ENCODE data around the gene SH3GL3.

SH3GL3 gene

DNA sequence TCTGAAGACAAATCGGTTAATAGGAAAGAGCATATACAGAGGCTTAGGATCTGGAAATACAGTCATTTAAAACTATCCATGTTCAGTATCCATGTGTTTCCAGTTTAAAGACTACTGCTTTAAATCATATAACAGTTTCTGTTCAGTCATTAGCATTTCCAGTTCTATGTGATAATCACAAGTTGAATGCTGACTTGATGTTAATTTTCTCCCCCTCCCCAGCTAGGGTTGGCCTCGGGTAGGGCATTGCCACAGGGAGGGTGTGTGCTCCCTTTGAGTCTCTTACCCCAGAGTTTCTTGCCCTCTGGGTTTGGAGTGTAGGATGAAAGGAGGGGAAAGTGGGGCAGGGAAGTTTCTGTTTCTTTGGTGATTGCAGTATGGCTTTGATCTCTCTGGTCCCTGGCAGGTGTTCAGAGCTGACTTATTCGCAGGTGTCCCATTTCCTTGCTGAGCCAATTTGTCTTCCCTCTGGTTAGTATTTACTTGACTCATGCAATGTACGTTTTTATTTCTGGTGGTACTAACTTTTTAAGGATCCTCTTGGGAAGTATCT, 86.3 kb downstream of the SH3GL3 start:
- DNase-seq (ENCODE audit: low read depth, low spot score), result no peak
- Histone ChIP-seq H3K9me3 (ENCODE audit: control insufficient read depth, insufficient read depth, low read length) (no peaks in the 10 kb centered on the region), H3K27me3 (ENCODE audit: control insufficient read depth, insufficient read depth, low read length) (no peaks in the 10 kb centered on the region), H3K4me1 (ENCODE audit: control insufficient read depth, insufficient read depth, low read length) (peaks cover 3% of the 10 kb centered on the region; the same call in 1 of the 2 replicates), H3K27ac (ENCODE audit: low read length) (no peak overlapping the region), H3K4me3 (ENCODE audit: low read length) (no peak overlapping the region), H3K36me3 (ENCODE audit: control insufficient read depth, insufficient read depth, low read length) (no peaks in the 10 kb centered on the region)
- no CpG with 5 or more reads among the region's 4 CpGs for WGBS (ENCODE audit: insufficient coverage, insufficient read length)

DNA sequence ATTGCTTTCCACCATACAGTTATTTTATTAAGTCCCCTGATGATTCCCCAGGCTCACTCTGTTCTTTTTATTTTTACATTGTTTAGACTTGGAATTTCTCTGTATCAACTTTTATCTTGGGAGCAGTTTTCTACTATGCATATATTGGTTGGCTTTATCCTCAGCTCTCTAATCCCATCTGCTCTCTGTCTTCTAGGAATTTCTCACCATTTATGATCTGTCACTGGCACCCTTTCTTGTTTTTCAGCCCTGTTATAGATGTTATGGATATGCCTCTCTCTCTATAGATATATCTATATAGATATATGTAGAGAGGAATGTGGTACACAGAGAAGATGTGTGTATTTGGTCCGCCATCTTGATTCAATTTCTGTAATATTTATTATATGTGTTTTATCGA, 90.5 kb downstream of the SH3GL3 start:
- Histone ChIP-seq H3K36me3 (ENCODE audit: control insufficient read depth, insufficient read depth, low read length) (no peaks in the 10 kb centered on the region), H3K4me3 (ENCODE audit: low read length) (no peak overlapping the region), H3K27me3 (ENCODE audit: control insufficient read depth, insufficient read depth, low read length) (no peaks in the 10 kb centered on the region), H3K9me3 (ENCODE audit: control insufficient read depth, insufficient read depth, low read length) (no peaks in the 10 kb centered on the region), H3K4me1 (ENCODE audit: control insufficient read depth, insufficient read depth, low read length) (0 out of 2 replicates have a peak, but pooled peaks cover 3% of the 10 kb centered on the region), H3K27ac (ENCODE audit: low read length) (no peak overlapping the region)
- WGBS (ENCODE audit: insufficient coverage, insufficient read length), result 100% methylated on average over 1 of the region's 2 CpGs
- no peak for DNase-seq (ENCODE audit: low read depth, low spot score)

DNA sequence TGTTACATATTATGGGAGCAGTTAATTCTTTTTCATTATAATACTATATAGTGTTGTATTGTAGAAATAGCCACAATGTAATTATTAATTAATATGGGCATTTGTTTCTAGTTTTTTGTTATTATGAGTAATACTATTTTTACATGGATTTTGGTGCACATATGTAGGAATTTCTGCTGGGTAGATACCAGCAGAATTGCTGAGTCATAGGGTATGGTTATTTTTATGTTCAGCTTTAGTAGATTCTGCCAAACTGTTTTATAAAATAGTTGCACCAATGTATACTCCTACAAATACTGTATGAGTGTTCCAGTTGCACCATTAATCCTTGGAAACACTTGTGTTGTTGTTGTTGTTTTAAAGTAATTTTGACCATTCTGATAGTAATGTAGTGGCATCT, 91.5 kb downstream of the SH3GL3 start:
- H3K27ac ChIP-seq (ENCODE audit: low read length), result no peak overlapping the region
- H3K27me3 ChIP-seq (ENCODE audit: control insufficient read depth, insufficient read depth, low read length), result no peaks in the 10 kb centered on the region
- no peaks in the 10 kb centered on the region for H3K9me3 ChIP-seq (ENCODE audit: control insufficient read depth, insufficient read depth, low read length)
- H3K4me1 ChIP-seq (ENCODE audit: control insufficient read depth, insufficient read depth, low read length), result no peaks in the 10 kb centered on the region
- H3K4me3 ChIP-seq (ENCODE audit: low read length), result no peak overlapping the region
- H3K36me3 ChIP-seq (ENCODE audit: control insufficient read depth, insufficient read depth, low read length), result no peaks in the 10 kb centered on the region
- DNase-seq (ENCODE audit: low read depth, low spot score), result no peak

DNA sequence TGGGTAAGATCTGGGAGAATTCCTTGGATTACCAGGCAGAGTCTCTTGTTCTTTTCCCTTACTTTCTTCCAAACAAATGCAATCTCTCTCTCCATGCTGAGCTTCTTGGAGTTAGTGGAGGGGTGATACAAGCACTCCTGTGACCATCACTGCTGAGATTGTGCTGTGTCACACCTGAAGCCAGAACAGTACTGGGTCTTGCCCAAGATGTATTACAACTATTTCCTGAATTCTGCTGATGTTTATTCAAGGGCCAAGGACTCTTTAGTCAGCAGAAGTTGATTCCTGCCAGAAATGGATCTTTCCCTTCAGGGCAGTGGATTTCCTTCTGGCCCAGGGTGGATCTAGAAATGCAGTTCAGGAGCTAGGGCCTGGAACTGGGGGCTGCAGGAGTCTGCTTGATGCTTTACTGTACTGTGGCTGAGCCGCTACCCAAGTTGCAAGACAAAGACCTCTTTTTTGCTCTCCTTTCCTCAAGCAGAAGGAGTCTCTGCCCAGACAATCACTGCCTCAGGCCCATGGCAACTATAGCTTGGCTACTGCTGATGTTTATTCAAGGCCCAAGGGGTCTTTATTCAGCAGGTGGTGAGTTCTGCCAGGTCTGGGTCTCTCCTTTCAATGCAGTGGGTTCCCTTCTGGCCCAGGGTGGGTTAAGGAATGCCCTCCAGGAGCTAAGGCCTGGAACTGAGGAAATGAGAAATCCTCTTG, 98.8 kb downstream of the SH3GL3 start:
- no CpG with 5 or more reads among the region's 1 CpG for WGBS (ENCODE audit: insufficient coverage, insufficient read length)
- H3K27me3 ChIP-seq (ENCODE audit: control insufficient read depth, insufficient read depth, low read length), result no peaks in the 10 kb centered on the region

DNA sequence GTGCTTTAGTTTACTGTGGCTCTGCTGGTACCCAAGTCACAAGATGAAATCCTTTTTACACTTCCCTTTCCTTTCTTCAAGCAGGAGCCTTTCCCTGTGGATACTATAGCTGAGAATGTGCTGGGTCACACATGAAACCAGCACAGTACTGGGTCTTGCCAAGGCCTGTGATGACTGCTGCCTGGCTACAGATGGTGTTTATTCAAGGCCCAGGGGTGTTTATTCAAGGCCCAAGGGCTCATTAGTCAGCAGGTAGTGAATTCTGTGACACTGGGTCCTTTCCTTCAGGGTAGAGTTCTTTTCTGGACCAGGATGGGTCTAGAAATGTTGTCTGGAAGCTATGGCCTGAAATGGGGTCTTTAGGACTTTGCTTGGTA, 99.4 kb downstream of the SH3GL3 start:
- DNase-seq (ENCODE audit: low read depth, low spot score), result no peak
- Histone ChIP-seq H3K4me1 (ENCODE audit: control insufficient read depth, insufficient read depth, low read length) (peaks cover 8% of the 10 kb centered on the region; the same call in 1 of the 2 replicates), H3K27me3 (ENCODE audit: control insufficient read depth, insufficient read depth, low read length) (no peaks in the 10 kb centered on the region), H3K36me3 (ENCODE audit: control insufficient read depth, insufficient read depth, low read length) (no peaks in the 10 kb centered on the region), H3K4me3 (ENCODE audit: low read length) (no peak overlapping the region), H3K27ac (ENCODE audit: low read length) (no peak overlapping the region), H3K9me3 (ENCODE audit: control insufficient read depth, insufficient read depth, low read length) (no peaks in the 10 kb centered on the region)

More for the DNA sequence above, 98.8 kb downstream of the SH3GL3 start:
- H3K27ac ChIP-seq (ENCODE audit: low read length), result no peak overlapping the region
- peaks cover 8% of the 10 kb centered on the region; the same call in 1 of the 2 replicates for H3K4me1 ChIP-seq (ENCODE audit: control insufficient read depth, insufficient read depth, low read length)
- H3K9me3 ChIP-seq (ENCODE audit: control insufficient read depth, insufficient read depth, low read length), result no peaks in the 10 kb centered on the region
- H3K36me3 ChIP-seq (ENCODE audit: control insufficient read depth, insufficient read depth, low read length), result no peaks in the 10 kb centered on the region
- DNase-seq (ENCODE audit: low read depth, low spot score), result no peak
- no peak overlapping the region for H3K4me3 ChIP-seq (ENCODE audit: low read length)

DNA sequence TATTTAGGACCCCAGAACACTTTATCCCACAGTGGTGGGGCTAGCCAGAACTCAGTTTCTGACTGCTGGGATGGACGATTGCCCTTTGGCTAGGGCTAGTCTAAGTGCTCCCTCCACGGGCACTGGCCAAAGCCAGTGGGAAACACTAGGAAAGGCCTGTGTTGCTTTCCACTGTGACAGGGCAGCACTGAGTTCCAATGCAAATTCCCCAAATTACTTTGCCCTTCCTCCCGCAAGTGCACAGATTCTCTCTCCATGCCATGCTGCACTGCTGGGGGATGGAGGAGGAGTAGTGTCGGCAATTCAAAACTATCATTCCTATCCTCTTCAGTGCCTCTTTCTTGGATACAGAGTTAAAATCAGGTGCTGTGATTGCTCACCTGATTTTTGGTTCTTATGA, 100.0 kb downstream of the SH3GL3 start:
- WGBS (ENCODE audit: insufficient coverage, insufficient read length), result no CpG with 5 or more reads among the region's 4 CpGs
- H3K4me1 ChIP-seq (ENCODE audit: control insufficient read depth, insufficient read depth, low read length), result peaks cover 8% of the 10 kb centered on the region; the same call in 1 of the 2 replicates
- H3K9me3 ChIP-seq (ENCODE audit: control insufficient read depth, insufficient read depth, low read length), result no peaks in the 10 kb centered on the region
- H3K27me3 ChIP-seq (ENCODE audit: control insufficient read depth, insufficient read depth, low read length), result no peaks in the 10 kb centered on the region
- no peak overlapping the region for H3K4me3 ChIP-seq (ENCODE audit: low read length)
- H3K36me3 ChIP-seq (ENCODE audit: control insufficient read depth, insufficient read depth, low read length), result no peaks in the 10 kb centered on the region
- H3K27ac ChIP-seq (ENCODE audit: low read length), result no peak overlapping the region
- DNase-seq (ENCODE audit: low read depth, low spot score), result no peak

DNA sequence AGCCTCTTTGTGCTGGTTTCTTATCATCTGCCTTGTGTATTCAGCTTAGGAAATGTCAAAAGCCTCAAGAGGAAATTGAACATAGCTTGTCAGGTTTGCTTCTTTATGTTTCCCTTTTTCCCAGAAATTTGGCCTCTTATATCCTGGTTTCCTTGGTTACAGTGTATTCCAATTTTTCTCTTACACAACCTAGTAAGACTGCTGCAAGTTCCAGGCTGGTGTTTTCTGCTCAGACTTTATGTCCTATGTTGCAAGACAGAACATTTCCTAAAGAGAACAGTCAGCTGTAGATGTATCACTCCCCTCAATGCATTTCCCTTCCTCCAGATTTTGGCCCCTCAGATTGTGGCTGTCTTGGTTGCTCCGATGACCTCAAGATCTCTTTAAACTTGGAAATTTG, 102.5 kb downstream of the SH3GL3 start:
- H3K9me3 ChIP-seq (ENCODE audit: control insufficient read depth, insufficient read depth, low read length), result no peaks in the 10 kb centered on the region
- no peak overlapping the region for H3K4me3 ChIP-seq (ENCODE audit: low read length)
- no peak overlapping the region for H3K27ac ChIP-seq (ENCODE audit: low read length)
- H3K27me3 ChIP-seq (ENCODE audit: control insufficient read depth, insufficient read depth, low read length), result no peaks in the 10 kb centered on the region
- peaks cover 8% of the 10 kb centered on the region; the same call in 1 of the 2 replicates for H3K4me1 ChIP-seq (ENCODE audit: control insufficient read depth, insufficient read depth, low read length)
- no peaks in the 10 kb centered on the region for H3K36me3 ChIP-seq (ENCODE audit: control insufficient read depth, insufficient read depth, low read length)
- no CpG with 5 or more reads among the region's 1 CpG for WGBS (ENCODE audit: insufficient coverage, insufficient read length)
- no peak for DNase-seq (ENCODE audit: low read depth, low spot score)

DNA sequence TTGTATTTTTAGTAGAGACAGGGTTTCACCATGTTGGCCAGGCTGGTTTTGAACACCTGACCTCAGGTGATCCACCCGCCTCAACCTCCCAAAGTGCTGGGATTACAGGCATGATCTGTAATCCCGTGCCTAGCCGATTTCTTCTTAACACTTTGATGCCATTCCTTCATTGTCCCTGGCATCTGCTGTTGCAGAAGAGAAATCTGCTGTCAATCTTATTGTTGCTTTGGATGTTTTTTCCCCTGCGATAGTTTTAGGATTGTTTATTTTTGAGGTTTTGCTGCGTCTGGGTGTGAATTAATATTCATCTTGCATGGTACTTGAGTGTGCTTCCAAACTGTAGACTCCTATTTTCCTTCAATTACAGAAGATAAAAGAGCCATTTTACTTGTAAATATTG, 107.4 kb downstream of the SH3GL3 start:
- H3K9me3 ChIP-seq (ENCODE audit: control insufficient read depth, insufficient read depth, low read length), result no peaks in the 10 kb centered on the region
- WGBS (ENCODE audit: insufficient coverage, insufficient read length), result no CpG with 5 or more reads among the region's 5 CpGs
- DNase-seq (ENCODE audit: low read depth, low spot score), result no peak

DNA sequence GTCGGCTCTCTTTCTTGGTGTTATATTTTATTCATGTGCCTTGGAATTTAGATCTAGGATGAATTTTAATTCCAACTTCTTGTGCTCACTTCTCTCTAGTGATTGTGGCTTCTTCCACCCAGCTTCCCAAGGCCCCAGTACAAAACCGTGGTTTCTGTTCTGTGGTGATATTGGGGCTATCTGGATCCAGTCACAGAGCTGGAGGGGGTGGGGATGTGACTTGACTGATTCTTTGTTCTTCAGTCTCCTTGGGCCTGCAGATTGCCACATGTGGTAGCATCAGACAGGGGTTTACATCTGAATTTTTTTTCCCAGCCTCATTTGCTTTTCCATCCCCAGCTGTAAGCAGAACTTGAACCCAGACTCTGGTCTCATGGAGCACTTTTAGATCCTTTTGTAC, 108.2 kb downstream of the SH3GL3 start:
- no peak for DNase-seq (ENCODE audit: low read depth, low spot score)
- H3K27me3 ChIP-seq (ENCODE audit: control insufficient read depth, insufficient read depth, low read length), result no peaks in the 10 kb centered on the region
- H3K9me3 ChIP-seq (ENCODE audit: control insufficient read depth, insufficient read depth, low read length), result no peaks in the 10 kb centered on the region
- H3K4me3 ChIP-seq (ENCODE audit: low read length), result no peak overlapping the region
- H3K4me1 ChIP-seq (ENCODE audit: control insufficient read depth, insufficient read depth, low read length), result no peaks in the 10 kb centered on the region
- WGBS (ENCODE audit: insufficient coverage, insufficient read length), result no CpG with 5 or more reads among the region's 2 CpGs
- no peak overlapping the region for H3K27ac ChIP-seq (ENCODE audit: low read length)
- no peaks in the 10 kb centered on the region for H3K36me3 ChIP-seq (ENCODE audit: control insufficient read depth, insufficient read depth, low read length)

More for the DNA sequence above, 107.4 kb downstream of the SH3GL3 start:
- no peaks in the 10 kb centered on the region for H3K36me3 ChIP-seq (ENCODE audit: control insufficient read depth, insufficient read depth, low read length)
- H3K27me3 ChIP-seq (ENCODE audit: control insufficient read depth, insufficient read depth, low read length), result no peaks in the 10 kb centered on the region
- H3K4me3 ChIP-seq (ENCODE audit: low read length), result no peak overlapping the region
- no peak overlapping the region for H3K27ac ChIP-seq (ENCODE audit: low read length)
- no peaks in the 10 kb centered on the region for H3K4me1 ChIP-seq (ENCODE audit: control insufficient read depth, insufficient read depth, low read length)

DNA sequence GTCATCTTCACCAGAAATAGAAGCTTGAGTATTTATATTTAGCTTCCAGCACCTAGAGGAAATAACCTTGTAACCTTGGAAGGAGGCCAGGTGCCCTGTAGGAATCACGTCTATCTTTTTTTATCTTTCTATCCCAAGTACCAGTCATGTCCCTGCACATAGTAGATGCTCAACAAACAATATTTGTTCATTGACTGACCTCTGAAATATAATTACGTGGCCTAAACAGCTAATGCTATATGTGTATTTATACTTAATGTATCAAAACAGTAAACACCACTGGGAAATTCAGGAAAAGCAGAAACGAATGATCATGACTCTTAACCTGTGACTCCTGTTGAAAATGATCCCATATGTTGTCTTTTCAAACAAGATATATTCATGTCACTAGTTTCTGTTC, 108.9 kb downstream of the SH3GL3 start:
- Histone ChIP-seq H3K4me1 (ENCODE audit: control insufficient read depth, insufficient read depth, low read length) (no peaks in the 10 kb centered on the region), H3K27me3 (ENCODE audit: control insufficient read depth, insufficient read depth, low read length) (no peaks in the 10 kb centered on the region), H3K9me3 (ENCODE audit: control insufficient read depth, insufficient read depth, low read length) (no peaks in the 10 kb centered on the region), H3K4me3 (ENCODE audit: low read length) (no peak overlapping the region), H3K27ac (ENCODE audit: low read length) (no peak overlapping the region), H3K36me3 (ENCODE audit: control insufficient read depth, insufficient read depth, low read length) (no peaks in the 10 kb centered on the region)
- DNase-seq (ENCODE audit: low read depth, low spot score), result no peak
- no CpG with 5 or more reads among the region's 3 CpGs for WGBS (ENCODE audit: insufficient coverage, insufficient read length)

DNA sequence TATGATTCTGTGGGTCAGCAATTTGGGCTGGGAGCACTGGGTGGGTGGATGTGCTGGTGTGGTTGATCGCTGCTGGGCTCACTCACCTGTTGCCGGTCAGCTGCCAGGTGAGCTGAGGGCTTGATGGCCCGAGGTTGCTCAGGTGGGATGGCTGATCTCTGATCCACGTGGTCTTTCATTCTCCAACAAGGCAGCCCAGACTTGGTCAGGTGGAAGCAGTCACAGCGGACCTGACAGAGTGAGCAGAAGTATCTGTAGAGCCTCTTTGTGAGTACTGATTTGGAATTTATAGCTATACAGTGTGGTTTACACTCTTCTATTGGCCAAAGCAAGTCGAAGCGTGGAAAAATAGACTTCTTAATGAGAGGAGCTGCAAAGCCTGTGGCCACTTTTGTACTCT, 109.6 kb downstream of the SH3GL3 start:
- no CpG with 5 or more reads among the region's 7 CpGs for WGBS (ENCODE audit: insufficient coverage, insufficient read length)
- Histone ChIP-seq H3K4me1 (ENCODE audit: control insufficient read depth, insufficient read depth, low read length) (no peaks in the 10 kb centered on the region), H3K36me3 (ENCODE audit: control insufficient read depth, insufficient read depth, low read length) (no peaks in the 10 kb centered on the region), H3K27me3 (ENCODE audit: control insufficient read depth, insufficient read depth, low read length) (no peaks in the 10 kb centered on the region), H3K9me3 (ENCODE audit: control insufficient read depth, insufficient read depth, low read length) (no peaks in the 10 kb centered on the region), H3K27ac (ENCODE audit: low read length) (no peak overlapping the region), H3K4me3 (ENCODE audit: low read length) (no peak overlapping the region)
- no peak for DNase-seq (ENCODE audit: low read depth, low spot score)

Data from iPS DF 6.9 (cell line).